ENCODE data around the gene IPCEF1. TPM values are rescaled to one million over a fixed set of nuclear protein-coding genes. Genes with fewer than 3 reads are reported as not detected.

Gene IPCEF1
- total and polyA plus RNA-seq, 2 donors (not counting 3 experiments of a cell fraction or from before 2014, with no cell fraction given) = 0.01 to 0.51 TPM

DNA sequence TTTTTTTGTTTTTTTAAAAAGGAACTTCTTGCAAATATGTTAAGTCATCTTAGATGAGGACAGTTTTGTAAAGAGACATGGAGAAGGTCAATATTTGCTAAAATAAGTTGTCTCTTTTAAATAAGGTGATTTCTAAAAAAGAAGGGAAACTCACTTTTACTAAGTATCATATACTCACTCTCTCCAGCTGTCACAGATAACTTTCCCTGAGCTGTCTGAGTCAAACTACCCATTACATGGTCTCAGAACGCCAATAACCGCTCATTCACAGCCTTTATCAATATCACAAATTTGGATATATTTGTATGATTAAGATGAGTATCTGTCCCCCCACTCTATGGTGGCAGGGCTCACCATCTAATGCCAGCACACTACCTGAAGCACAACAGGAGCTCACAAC is 47.6 kb downstream of the IPCEF1 start:
- ChIA-PET POLR2A (no interaction called here), CTCF (no interaction called here)
- no peaks in the 10 kb centered on the region for H3K9me1 ChIP-seq (replicated peaks; ENCODE audit: control insufficient read depth, extremely low read depth, insufficient read depth, low read length)
- H4K20me1 ChIP-seq (replicated peaks; ENCODE audit: control insufficient read depth, extremely low read depth, insufficient read depth, low read length) = no peaks in the 10 kb centered on the region
- H3K27me3 ChIP-seq (ENCODE audit: control insufficient read depth in 2 of 2, insufficient read depth in 2 of 2, low read length in 2 of 2) = no peaks in the 10 kb centered on the region
- no peaks in the 10 kb centered on the region for H3K9me3 ChIP-seq (replicated peaks; ENCODE audit: control insufficient read depth, insufficient read depth, low read length)
- no TSS peak for BruUV-seq (replicated peaks)
- H3K4me1 ChIP-seq (ENCODE audit: control insufficient read depth, extremely low read depth, insufficient read depth, low read length) = no peaks in the 10 kb centered on the region
- H3K4me3 ChIP-seq (replicated peaks in 1 of 3; ENCODE audit: insufficient read depth in 1 of 3, low read depth in 1 of 3, low read length in 3 of 3) = no peak overlapping the region
- H3K9ac ChIP-seq (replicated peaks; ENCODE audit: extremely low read depth, insufficient read depth, low read length) = no peak overlapping the region
- no peak overlapping the region for H2AFZ ChIP-seq (ENCODE audit: low read depth, low read length)
- DNase-seq (ENCODE audit: low read depth, low spot score) = no peak
- dilution Hi-C loops (cut with MboI; ENCODE audit: extremely low pct_ligation_motif_present, low sequenced_read_pairs) (no loop called here), intact Hi-C loops (cut with micrococcal nuclease) (no loop called here)
- no peaks in the 10 kb centered on the region for H3K79me2 ChIP-seq (ENCODE audit: control insufficient read depth, insufficient read depth, low read length)
- no peaks in the 10 kb centered on the region for H3K36me3 ChIP-seq (ENCODE audit: control insufficient read depth in 2 of 2, extremely low read depth in 1 of 2, insufficient read depth in 2 of 2, low read length in 2 of 2)
- no peak overlapping the region for H3K27ac ChIP-seq (ENCODE audit: insufficient read depth, low read depth, low read length)
- no peak for FAIRE-seq
- H3K4me2 ChIP-seq (ENCODE audit: insufficient read depth, low read length) = no peak overlapping the region
- TF ChIP-seq, protein P1, sequence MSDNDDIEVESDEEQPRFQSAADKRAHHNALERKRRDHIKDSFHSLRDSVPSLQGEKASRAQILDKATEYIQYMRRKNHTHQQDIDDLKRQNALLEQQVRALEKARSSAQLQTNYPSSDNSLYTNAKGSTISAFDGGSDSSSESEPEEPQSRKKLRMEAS (IDR thresholded peaks at IDR 0.05; ENCODE audit: insufficient read depth, insufficient read length) = no peak
- TF ChIP-seq GATA2 (IDR thresholded peaks at IDR 0.05; ENCODE audit: insufficient read depth, insufficient read length, low read depth, low read length) (no peak), POLR2A (IDR thresholded peaks at IDR 0.05; ENCODE audit: low read depth, low read length) (no peak), MYC (IDR thresholded peaks at IDR 0.05; ENCODE audit: low read depth, low read length) (no peak), POLR2AphosphoS5 (IDR thresholded peaks at IDR 0.05; ENCODE audit: insufficient read depth, low read depth, low read length) (no peak), JUN (IDR thresholded peaks at IDR 0.05; ENCODE audit: borderline replicate concordance, insufficient read depth, insufficient read length, low read depth) (no peak), FOS (IDR thresholded peaks at IDR 0.05; ENCODE audit: borderline replicate concordance, insufficient read depth, low read length) (no peak)
- TF ChIP-seq, protein P2, sequence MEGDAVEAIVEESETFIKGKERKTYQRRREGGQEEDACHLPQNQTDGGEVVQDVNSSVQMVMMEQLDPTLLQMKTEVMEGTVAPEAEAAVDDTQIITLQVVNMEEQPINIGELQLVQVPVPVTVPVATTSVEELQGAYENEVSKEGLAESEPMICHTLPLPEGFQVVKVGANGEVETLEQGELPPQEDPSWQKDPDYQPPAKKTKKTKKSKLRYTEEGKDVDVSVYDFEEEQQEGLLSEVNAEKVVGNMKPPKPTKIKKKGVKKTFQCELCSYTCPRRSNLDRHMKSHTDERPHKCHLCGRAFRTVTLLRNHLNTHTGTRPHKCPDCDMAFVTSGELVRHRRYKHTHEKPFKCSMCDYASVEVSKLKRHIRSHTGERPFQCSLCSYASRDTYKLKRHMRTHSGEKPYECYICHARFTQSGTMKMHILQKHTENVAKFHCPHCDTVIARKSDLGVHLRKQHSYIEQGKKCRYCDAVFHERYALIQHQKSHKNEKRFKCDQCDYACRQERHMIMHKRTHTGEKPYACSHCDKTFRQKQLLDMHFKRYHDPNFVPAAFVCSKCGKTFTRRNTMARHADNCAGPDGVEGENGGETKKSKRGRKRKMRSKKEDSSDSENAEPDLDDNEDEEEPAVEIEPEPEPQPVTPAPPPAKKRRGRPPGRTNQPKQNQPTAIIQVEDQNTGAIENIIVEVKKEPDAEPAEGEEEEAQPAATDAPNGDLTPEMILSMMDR (IDR thresholded peaks at IDR 0.05; ENCODE audit: extremely low read depth in 1 of 2, insufficient read depth in 1 of 2, low read depth in 1 of 2, low read length in 2 of 2) = no peak
